Measurements from ENCODE around the gene CEP170B.
"Not testable (repeated sequence)": the region's sequence is repeated elsewhere in the genome, so short reads cannot be mapped to it uniquely, and the experiment has no call there.

The CEP170B gene

GRCh38 chr14:104889375-104889757 is 24.3 kb downstream of the CEP170B start:
- H3K4me3 ChIP-seq (ENCODE audit: low read depth, low read length) = no peak overlapping the region
- no peak for TF ChIP-seq CTCF (IDR thresholded peaks at IDR 0.05; ENCODE audit: borderline replicate concordance, insufficient read depth, low read depth, low read length)

DNA sequence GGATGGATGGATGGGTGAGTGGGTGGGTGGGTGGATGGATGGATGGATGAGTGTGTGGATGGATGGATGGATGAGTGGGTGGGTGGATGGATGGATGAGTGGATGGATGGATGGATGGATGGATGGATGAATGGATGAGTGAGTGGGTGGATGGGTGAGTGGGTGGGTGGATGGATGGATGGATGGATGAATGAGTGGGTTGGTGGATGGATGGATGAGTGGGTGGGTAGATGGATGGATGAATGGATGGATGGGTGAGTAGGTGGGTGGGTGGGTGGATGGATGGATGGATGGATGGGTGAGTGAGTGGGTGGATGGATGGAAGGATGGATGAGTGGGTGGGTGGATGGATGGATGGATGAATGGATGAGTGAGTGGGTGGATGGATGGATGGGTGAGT is 25.2 kb downstream of the CEP170B start:
- H3K4me3 ChIP-seq (ENCODE audit: low read depth, low read length) = not testable (repeated sequence)

GRCh38 chr14:104891121-104891551 is 26.1 kb downstream of the CEP170B start:
- no peak for TF ChIP-seq CTCF (IDR thresholded peaks at IDR 0.05; ENCODE audit: borderline replicate concordance, insufficient read depth, low read depth, low read length)

DNA sequence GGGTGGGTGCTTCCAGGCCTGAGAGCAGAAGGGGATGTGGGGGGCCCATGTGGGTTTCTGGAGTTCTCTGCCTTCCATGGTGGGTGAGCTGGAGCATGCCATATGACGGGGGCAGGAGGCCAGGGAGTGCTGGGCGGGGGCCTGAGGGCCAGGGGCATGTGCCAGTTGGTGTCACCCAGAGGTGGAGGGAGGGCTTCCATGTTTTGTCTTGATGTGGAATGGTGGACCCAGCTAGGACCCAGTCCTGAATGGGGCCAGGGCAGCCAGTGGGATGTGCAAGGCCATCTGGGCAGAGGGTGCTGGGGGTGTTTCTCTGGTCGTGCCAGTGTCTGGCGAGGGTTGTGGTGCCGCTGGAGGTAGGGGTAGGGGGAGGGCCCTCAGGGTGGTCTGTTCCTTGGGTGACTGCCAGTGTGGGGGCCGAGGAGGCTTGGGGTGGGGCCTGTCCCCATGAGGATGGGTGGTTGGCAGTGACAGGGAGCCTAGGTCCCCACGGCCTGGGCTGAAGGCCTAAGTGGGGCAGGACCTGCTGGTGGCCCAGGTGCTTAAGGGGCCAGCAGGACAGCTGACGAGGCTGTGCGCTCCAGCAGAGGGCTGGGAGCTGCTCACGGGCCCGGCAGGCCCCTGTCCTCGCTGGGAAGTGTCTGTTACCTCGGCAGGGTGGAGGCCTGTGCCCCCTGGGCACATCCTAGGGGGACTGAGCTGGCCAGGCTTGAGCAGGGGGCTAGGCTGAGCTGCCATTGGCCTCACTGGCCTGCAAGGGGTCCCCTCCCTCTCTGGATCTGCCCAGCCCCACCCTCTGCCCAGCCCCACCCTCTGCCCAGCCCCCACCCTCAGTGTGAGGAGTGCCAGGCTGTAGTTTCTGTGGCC is 26.8 kb downstream of the CEP170B start:
- H3K4me3 ChIP-seq (ENCODE audit: low read depth, low read length) = no peak overlapping the region
- TF ChIP-seq CTCF (IDR thresholded peaks at IDR 0.05; ENCODE audit: borderline replicate concordance, insufficient read depth, low read depth, low read length) = no peak

More at GRCh38 chr14:104891121-104891551, 26.1 kb downstream of the CEP170B start:
- H3K4me3 ChIP-seq (ENCODE audit: low read depth, low read length) = no peak overlapping the region

- H3K4me3 ChIP-seq (ENCODE audit: low read depth, low read length) = no peak overlapping the region
- TF ChIP-seq CTCF (IDR thresholded peaks at IDR 0.05; ENCODE audit: borderline replicate concordance, insufficient read depth, low read depth, low read length) = no peak
These were observed 27.7 kb downstream of the CEP170B start for GRCh38 chr14:104892531-104893434.

GRCh38 chr14:104893435-104894207 is 28.6 kb downstream of the CEP170B start:
- H3K4me3 ChIP-seq (ENCODE audit: low read depth, low read length) = no peak overlapping the region
- TF ChIP-seq CTCF (IDR thresholded peaks at IDR 0.05; ENCODE audit: borderline replicate concordance, insufficient read depth, low read depth, low read length) = no peak
